H1 (cell line): Measurements from ENCODE around the gene RBMS2.
A peak's percentile ranks its signal among the peaks of the same experiment; 100 is the strongest.

ENCODE experiments used
- CTCF ChIP-seq, 3 experiments: IDR thresholded peaks; 1 replicate in 2 of 3; 2 replicates in 1 of 3; pipeline versions ENCODE4 v1.5.1 to v1.6.1; 2011; ENCODE audit warnings: low read length in 3 of 3, mild to moderate bottlenecking in 3 of 3, inconsistent platforms in 2 of 3, low read depth in 1 of 3, moderate library complexity in 1 of 3; ENCODE audit not compliant: insufficient read depth in 1 of 3; ENCODE audit errors: control extremely low read depth in 1 of 3
- HDAC2 ChIP-seq, 2 experiments: fragments of 300-600 bp in 1 of 2; sonication (generic) in 1 of 2; IDR thresholded peaks; 2 replicates each; pipeline ENCODE4 v1.6.1; 2011 to 2012; ENCODE audit warnings: low read depth in 2 of 2, low read length in 2 of 2, mild to moderate bottlenecking in 2 of 2, moderate library complexity in 2 of 2, borderline replicate concordance in 1 of 2, inconsistent platforms in 1 of 2
- POLR2AphosphoS5 ChIP-seq: IDR thresholded peaks from 2 replicates; pipeline ENCODE4 v1.6.1; 2011; ENCODE audit warnings: low read depth, low read length
- SUZ12 ChIP-seq: fragments of 200-600 bp; sonication (generic); IDR thresholded peaks from 2 replicates; pipeline ENCODE4 v1.6.1; 2012; ENCODE audit warnings: mild to moderate bottlenecking, inconsistent platforms, low read length, moderate library complexity, mixed read lengths
- YY1 ChIP-seq: IDR thresholded peaks from 2 replicates; pipeline ENCODE4 v1.6.1; 2011; ENCODE audit warnings: low read depth, mild to moderate bottlenecking, low read length
- TF ChIP-seq, protein P1 (sequence below): IDR thresholded peaks from 2 replicates; pipeline ENCODE4 v1.6.1; 2011; ENCODE audit warnings: low read depth, mild to moderate bottlenecking, low read length; ENCODE audit not compliant: insufficient read depth

DNA sequence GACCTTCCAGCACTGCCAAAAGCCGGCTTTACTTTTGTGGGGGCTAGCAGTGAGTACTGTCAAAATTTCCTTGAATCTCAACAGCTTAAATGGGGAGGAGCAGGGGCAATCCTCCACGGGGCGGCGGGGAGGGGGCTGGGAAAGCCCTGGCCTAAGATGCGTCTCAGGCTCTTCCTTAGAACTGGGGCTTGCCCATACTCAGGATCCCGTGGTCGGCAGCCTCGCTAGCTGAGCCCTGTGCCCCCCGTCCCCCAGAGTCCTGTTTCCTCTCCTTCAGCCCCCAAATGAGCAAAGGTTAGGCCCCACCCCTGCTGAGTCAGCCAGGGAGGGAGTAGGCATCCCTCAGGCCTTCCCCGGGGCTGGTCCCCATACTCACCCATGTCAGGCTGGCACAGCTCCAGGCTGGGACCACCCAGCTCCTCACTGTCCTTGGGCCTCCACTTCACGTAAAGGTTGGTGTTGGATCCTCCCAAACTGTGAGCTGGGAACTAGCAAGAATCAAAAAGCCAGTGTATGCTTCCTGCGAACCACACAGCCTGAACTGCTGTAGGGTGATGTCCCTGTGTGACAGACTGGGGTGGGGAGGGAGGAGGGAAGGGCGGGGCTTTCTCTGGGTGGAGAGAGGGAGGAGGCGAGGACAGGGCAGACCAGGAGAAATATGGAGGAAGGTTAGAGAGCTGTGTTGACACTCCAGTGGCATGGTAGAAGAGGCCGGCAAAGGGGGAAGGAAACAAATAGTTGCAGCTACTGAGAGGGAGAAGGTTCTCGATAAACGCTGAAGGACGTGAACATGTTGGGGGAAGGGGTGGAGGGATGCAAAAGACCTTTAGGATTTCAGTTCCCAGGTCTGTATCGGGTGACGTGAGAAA lies 114.4 kb downstream of the RBMS2 start:
- TF ChIP-seq CTCF (IDR thresholded peaks at IDR 0.05; ENCODE audit: control extremely low read depth in 1 of 3, insufficient read depth in 1 of 3, low read depth in 1 of 3, low read length in 3 of 3), result no peak
- TF ChIP-seq HDAC2 (IDR thresholded peaks at IDR 0.05; ENCODE audit: borderline replicate concordance in 1 of 2, low read depth in 2 of 2, low read length in 2 of 2), result no peak
- TF ChIP-seq POLR2AphosphoS5, result peak; percentile 23
- TF ChIP-seq, protein P1, sequence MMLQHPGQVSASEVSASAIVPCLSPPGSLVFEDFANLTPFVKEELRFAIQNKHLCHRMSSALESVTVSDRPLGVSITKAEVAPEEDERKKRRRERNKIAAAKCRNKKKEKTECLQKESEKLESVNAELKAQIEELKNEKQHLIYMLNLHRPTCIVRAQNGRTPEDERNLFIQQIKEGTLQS, result no peak
- TF ChIP-seq YY1, result no peak
- no peak for TF ChIP-seq SUZ12
